Activated CD4-positive, alpha-beta T cell treated with anti-CD3 and anti-CD28 coated beads for 1 hour (primary cell): ENCODE measurements around the gene ASF1A.
"Not testable (repeated sequence)": the region's sequence is repeated elsewhere in the genome, so short reads cannot be mapped to it uniquely, and the experiment has no call there.

Experiments
- DNase-seq: peaks from one replicate; pipeline ENCODE4 v3.0.0-alpha.2; 2020

Gene ASF1A

DNA sequence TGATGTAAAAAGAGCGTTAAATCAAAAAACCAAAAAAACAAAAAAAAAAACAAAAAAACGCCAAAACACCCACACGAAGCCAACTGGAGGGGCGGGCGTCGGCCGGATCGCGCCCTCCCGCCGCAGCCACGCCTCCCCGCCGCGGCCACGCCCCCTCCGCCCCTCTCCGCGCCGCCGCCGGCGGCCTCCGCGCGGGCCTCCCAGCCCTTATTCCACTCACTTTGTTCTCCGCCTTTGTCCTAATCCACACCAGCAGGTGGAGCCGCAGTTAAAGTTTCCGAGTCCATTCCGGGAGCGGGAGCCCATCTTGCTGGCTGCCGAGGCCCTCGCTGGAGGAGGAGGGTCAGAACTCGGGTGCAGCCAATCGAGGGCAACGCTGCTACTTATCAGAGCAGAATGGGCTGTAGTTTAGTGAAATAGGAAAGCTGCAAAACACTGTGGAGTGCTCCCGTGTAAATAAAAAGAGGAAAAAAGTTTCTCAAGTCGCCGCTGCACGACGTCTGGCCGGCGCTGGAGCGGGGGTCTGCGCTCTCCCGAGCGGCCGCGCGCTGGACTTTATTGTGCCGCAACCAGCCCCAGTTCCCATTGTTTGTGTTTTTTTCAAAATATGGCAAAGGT lies at the start of gene ASF1A:
Gene ASF1A (plus strand): TSS at position 346 of the 618 bp plus-strand sequence. CDS start 262 bp downstream, at position 608.
- peak; percentile 92 for DNase-seq

DNA sequence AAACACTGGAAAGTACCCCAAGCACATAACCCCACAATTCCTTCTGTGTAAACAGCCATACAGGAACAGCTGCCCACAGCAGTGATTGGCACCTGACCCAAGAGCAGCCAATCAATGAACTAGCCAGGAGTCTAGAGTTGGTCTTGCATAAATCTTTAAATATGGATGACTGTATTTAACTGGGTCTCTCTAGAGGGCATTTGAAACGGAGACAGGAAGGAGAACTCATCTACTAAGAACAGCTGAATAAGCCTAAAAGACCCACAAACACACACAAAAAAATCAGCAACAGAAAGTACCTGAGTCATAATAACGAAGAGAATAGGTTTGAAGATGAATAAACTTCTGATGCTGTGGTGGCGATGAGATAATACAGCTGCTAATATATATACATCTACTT lies 49.0 kb upstream of the ASF1A start:
- DNase-seq = no peak

DNA sequence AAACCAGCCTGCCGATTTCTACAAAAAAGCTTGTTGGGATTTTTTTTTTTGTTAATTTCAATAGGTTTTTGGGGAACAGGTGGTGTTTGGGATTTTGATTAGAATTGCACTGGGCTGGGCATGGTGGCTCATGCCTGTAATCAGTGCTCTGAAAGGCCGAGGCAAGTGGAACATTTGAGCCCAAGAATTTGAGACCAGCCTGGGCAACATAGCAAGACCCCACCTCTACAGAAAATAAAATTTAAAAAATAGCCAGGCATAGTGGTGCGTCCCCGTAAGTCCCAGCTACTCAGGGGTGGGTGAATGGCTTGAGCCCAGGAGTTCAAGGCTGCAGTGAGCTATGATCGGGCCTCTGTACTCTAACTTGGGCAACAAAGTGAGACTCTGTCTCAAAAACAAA lies 40.5 kb upstream of the ASF1A start:
- DNase-seq = no peak

DNA sequence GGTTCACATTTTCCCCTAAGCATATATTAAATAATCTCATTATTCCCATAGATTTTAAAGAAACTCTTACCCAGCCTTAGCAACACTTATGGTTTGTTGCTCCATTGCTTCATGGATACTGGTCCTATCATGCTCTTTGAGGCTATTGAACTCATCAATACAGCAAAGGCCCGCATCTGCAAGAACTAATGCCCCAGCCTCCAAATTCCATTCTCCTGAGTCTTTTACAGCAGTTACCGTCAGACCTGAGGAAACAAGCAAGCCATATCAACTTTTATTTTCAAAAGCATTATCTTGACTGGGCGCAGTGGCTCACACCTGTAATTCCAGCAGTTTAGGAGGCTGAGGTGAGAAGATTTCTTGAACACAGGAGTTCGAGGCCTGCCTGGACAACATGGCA lies 37.7 kb upstream of the ASF1A start:
- DNase-seq = no peak

DNA sequence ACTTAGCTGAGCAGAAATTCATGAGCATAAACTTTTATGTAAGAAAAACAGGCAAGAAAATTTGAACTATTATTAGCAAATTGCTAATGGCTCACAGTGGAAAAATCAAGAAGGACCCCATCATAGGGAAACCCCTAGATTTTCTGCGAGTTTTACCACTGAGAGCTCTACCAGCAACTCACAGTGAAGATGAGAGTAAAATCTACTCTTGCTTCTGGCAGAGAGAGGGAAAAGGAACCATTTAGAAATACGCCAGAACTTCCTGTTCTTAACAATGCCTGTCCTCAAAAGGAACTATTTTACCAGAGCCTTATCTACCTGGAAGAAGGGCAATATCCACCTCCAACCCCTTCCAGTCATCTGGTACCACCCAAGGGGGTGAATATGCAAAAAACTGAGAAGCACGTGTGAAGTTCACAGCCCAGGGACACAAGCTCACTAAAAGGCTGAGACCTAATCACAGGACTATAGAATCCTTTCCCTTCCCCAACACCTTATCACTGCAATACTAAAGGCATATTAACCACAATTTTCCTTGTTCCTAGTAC lies 34.4 kb upstream of the ASF1A start:
- DNase-seq = no peak

DNA sequence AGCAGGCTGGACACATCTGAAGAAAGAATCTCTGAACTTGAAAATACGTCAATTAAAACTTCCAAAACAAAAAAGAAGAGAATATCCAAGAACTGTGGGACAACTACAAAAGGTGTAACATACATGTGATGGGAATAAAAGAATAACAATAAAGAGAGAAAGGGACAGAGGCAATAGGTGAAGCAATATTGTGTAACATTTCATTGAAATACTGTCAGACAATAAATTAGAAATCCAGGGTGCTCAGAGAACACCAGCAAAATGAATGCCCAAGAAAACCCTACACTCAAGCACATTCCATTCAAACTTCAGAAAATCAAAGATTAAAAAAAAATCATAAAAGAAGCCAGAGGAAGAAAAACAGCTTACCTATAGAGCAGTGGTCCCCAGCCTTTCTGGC lies 33.6 kb upstream of the ASF1A start:
- no peak for DNase-seq

DNA sequence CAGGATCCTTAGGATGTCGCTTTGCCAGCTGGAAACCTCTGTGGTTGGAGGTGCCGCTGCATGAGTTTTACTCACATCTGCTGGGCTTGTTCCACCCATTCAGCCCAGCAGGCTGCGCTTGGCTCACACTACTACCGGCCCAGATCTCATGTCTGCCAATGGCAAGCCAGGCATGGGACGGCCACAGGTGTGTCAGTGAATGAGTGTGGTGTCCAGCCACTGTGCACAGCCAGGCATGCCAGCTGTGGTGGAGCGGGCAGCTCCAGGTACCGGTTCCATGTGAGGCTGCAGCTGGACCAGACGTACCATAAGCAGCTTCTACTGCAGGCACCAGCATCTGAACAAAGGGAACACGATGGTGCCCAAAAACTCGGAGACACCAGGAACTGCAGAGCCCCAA lies 33.1 kb upstream of the ASF1A start:
- DNase-seq = no peak

DNA sequence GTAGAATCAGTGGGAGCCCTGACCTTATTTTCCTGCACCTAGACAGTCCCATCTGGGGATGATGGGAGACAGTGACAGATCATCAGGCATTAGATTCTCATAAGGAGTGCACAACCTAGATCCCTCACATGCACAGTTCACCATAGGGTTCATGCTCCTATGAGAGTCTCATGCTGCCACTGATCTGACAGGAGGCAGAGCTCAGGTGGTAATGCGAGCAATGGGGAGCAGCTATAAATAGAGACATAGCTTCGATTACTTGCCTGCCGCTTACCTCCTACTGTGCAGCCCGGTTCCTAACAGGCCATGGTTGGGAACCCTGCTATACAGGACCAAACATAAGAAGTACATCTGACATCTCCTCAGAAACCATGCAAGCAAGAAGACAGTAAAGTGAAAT lies 31.5 kb upstream of the ASF1A start:
- DNase-seq = no peak

DNA sequence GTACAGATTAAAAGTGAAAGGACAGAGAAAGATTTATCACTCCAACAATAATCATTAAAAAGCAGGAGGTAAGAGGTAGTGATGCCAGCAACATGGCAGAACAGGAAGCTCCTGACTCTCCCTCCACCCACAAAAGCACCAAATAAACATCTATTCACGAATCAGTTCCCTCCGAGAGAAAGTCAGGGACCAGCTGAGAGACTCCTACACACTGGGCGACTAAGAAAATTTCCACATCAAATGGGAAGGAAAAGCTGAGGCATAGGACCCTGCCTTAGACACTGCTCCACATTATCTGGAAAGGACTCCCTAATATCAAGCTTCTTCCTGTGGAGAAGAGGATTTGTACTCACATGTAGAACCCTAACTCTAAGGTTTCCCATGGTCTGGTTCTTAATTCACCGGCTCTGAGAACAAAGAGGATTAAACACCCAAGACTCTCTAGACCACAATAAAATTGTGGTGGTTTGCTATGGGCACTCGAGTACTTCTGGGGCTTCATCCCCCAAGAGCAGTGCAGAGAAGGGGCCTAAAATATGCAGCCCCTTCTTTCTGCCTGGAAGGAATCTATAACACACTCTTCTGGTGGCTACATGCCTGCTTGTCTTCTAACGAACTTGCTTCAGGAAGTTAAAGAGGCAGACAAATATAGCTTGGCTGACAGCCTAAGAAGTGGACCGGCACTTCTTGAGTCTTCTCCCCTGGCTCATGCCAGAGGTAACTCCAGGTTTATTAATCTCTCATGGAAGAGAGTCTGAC lies 29.4 kb upstream of the ASF1A start:
- no peak for DNase-seq

DNA sequence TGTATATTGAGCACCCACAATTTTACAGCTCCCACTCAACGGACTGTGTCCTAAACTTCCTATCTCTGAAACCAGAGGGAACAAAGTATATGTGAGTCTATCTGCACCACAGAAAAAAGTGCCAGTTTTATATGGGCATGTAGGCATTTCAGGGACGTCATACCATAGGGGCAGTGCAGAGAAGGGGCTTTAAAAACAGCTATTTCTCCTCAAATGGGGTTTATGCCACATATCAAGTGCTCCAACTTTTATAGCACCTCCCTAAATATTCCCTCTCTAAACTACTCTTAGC lies 28.9 kb upstream of the ASF1A start:
- DNase-seq = no peak

DNA sequence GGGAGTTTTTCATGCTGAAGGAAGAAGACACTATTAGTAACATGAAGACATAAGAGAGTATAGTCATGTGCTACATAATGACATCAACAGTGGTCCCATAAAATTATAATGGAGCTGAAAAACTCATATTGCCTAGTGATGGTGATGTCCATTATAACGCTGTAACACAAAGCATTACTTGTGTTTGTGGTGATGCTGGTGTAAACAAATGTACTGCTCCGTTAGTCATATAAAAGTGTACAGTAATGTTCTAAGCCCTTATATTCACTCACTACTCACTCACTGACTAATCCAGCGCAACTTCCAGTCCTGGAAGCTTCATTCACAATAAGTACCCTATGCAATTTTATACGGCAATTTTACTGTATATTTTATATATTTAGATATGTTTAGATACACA lies 26.8 kb upstream of the ASF1A start:
- DNase-seq = no peak

DNA sequence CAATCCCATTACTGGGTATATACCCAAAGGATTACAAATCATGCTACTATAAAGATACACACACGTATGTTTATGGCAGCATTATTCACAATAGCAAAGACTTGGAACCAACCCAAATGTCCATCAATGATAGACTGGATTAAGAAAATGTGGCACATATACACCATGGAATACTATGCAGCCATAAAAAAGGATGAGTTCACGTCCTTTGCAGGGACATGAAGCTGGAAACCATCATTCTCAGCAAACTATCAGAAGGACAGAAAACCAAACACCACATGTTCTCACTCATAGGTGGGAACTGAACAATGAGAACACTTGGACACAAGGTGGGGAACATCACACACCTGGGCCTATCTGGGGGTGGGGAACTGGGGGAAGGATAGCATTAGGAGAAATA lies 25.1 kb upstream of the ASF1A start:
- not testable (repeated sequence) for DNase-seq

DNA sequence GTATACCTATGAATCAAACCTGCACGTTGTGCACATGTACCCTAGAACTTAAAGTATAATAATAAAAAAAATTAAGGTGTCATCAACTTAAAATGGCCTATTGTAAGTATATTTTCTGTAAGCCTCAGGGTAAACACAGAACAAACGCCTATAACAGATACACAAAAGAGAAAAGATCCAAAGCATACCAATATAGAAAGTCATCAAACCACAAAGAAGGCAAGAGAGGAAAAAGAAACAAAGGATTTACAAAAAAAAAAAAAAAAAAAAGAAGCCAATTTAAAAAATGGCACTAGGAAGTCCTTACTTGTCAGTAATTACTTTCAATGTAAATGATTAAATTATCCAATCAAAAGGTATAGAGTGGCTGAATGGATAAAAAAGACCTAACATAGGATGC lies 24.6 kb upstream of the ASF1A start:
- no peak for DNase-seq

DNA sequence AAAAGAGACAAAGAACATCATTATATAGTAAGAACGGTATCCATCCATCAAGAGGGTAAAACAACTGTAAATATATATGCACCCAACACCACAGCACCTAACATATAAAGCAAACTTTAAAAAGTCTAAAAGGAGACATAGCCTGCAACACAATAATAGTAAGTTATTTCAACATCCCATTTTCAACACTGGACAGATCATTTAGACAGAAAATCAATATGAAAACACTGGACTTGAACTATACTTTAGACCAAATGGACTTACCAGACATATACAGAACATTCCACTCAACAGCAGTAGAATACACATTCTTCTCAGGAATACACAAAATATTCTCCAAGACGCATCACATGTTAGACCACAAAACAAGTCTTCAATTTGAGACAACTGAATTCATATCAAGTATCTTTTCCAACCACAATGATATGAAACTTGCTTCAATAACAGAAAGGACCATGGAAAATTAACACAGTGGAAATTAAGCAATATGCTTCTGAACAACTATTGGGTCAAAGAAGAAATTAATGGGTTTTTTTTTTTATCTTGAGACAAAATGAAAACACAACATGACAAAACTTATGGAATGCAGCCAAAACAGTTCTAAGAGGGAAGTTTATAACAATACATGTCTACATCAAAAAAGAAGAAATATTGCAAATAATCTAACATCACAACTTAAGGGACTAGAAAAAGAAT lies 23.9 kb upstream of the ASF1A start:
- no peak for DNase-seq

DNA sequence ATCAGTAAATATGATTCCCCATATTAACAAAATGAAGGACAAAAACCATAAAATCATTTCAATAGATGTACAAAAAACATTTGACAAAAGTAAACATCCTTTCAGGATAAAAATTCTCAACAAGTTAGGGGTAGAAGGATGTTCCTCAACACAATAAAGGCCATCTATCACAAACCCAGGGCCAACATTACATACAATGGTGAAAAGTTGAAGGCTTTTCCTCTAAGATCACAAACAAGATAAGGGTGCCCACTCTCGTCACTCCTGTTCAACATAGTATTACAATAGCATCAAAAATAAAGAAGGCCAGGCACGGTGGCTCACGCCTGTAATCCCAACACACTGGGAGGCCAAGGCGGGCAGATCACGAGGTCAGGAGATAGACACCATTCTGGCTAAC lies 22.6 kb upstream of the ASF1A start:
- no peak for DNase-seq

DNA sequence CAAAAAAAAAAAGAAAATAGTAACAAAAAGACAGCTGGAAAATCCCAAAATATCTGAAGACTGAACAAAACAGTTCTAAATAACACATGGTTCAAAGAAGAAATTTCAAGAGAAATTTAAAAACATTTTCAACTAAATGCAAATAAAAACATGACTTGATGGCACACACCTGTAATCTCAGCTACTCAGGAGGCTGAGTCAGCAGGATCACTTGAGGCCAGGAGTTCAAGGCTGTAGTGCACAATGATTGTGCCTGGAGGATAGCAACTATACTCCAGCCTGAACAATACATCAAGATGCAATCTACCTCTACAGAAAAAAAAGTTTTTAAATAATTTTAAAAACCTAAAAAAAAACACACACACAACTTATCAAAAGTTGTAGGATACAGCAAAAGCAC lies 21.6 kb upstream of the ASF1A start:
- DNase-seq = no peak

DNA sequence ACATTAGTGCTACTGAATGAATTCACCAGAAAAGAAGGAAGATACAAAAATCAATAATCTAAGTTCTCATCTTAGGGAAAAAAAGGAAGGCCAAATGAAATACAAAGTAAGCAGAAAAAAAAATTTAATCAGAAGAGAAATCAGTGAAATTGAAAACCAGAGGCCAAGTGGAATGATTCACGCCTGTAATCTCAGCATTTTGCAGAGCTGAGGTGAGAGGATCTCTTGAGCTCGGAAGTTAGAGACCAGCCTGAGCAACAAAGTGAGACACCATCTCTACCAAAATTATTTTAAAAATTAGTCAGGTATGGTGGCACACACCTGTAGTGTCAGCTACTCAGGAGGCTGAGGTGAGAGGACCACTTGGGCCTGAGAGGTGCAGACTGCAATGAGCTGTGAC lies 21.2 kb upstream of the ASF1A start:
- no peak for DNase-seq

DNA sequence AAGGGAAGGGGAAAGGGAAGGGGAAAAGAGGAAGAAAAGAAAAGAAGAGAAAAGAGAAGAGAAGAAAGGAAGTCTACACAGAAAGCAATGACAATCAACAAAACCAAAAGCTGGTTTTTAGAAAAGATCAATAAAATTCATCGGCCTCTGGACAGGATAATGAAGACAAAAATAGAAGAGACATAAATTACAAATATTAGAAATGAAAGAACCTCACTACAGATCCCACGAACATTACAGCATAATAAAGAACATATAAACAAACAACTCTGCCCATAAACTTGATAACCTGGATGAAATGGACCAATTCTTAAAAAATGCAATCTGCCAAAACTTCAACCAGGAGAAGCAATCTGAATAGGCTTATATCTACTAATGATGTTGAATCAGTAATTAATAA lies 20.7 kb upstream of the ASF1A start:
- DNase-seq = no peak

DNA sequence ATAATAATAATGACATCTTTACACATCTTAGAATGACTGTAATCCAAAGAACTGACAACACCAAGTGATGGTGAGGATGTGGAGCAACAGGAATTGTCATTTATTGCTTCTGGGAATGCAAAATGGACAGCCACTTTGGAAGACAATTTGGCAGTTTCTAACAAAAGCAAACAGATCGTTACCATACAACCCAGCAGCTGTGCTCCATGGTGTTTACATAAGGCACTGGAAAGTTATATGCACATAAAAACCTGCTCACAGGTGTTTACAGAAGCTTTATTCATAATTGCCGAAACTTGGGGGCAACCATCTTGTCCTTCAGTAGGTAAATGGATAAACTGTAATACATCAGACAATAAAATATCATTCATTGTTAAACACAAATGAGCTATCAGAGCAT lies 18.3 kb upstream of the ASF1A start:
- DNase-seq = no peak

DNA sequence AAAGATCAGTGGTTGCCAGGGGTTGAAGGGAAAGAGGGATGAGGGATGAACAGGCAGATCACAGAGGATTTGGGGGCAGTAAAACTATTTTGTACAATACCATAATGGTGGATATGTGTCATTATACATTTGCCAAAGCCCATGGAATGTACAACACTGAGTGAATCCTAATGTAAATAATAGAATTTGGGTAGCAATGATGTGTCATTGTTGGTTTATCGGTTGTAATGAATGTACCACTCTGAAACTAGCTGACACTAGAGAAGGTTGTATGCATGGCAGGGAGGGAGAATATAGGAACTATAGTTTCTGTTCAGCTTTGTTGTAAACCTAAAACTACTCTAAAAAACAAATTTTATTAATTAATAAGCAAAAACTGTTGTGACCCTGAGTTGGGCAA lies 17.8 kb upstream of the ASF1A start:
- no peak for DNase-seq

DNA sequence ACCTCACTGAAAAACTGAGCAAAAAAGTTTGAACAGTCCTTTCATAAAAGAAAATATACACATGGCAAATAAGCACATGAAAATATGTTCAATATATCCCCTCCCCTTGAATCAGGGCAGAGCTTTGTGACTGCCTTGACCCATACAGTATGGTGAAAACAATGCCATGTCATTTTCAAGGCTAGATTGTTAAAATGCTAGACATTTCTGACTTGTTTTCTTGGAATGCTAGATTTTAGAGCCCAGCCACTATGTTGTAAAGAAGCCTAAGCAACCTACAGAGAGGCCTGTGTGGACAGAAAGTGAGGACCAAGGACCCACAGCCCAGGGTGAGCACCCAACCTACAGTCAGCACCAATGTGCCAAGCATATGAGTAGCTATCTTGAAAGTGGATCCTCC lies 17.1 kb upstream of the ASF1A start:
- no peak for DNase-seq

DNA sequence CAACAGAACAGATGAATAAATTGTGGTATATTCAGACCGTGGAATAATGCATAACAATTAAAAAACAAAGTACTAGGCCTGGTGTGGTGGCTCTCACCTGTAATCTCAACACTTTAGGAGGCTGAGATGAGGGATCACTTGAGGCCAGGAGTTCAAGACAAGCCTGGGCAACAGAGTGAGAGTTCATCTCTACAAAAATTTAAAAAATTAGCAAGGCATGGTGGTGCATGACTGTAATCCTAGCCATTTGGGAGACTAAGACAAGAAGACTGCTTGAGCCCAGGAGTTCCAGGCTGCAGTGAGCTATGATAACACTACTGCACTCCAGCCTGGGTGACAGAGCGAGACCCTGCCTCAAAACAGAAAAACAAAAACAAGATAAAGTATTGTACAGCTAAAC lies 16.1 kb upstream of the ASF1A start:
- no peak for DNase-seq

DNA sequence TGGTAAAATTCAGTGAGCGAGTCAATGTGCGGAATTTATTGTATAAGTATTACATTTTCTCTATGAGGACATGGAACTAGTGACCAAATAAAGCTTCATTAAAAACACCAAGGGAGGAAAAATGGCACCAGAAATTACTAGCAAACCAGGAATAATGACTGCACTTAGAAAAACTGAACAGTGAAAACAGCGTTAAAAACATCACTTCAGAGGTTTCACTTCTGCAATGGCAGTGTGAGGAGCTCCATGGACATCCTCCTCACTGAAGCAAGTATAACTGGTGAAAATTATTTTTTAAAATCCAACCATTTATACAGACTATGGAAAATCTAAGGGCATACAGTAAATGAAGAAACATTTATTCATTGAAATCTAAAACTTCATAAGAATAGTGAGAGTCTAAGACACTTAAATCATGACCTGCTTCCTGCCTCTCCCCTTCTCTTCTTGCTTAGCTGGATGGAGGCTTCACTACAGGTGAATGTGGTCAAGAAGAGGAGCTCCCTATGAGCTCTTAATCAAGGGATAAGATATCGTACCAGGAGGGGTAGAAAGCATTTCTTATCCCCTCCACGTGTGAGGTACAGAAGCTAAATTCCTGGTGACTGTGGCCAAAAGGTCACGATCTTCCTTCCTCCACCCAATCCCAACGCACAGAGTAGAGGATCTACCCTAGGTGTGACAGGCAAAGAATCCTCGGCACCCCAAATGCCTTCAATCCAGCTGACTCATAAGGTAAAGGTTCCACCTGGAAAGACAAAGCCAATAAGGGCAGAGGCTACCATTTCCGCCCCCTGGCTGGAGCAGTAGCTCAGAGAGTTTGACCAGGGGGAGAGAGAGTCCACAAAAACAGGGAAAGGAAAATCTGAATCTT lies 12.3 kb upstream of the ASF1A start:
- no peak for DNase-seq
